Liver (tissue), 9 donors: Measurements from ENCODE around the gene CREBL2. TPM values are rescaled to one million over a fixed set of nuclear protein-coding genes. Genes with fewer than 3 reads are reported as not detected.

Source experiments
- DNase-seq: peaks from one replicate; pipeline ENCODE4 v3.0.0-alpha.2; 2017; ENCODE audit warnings: low spot score
- H3K27ac ChIP-seq, 2 donors: one replicate each; pipeline ENCODE4 v1.7.0; 2013; ENCODE audit warnings: inconsistent platforms in 2 of 2, low read length in 2 of 2, control low read depth in 1 of 2, low read depth in 1 of 2, mild to moderate bottlenecking in 1 of 2
- H3K27me3 ChIP-seq, 4 donors: one replicate each; pipeline versions ENCODE4 v1.6.1 to v1.7.0; 2013; ENCODE audit warnings: low read length in 3 of 4, inconsistent platforms in 1 of 4, mild to moderate bottlenecking in 1 of 4, moderate library complexity in 1 of 4; ENCODE audit not compliant: control insufficient read depth in 4 of 4, insufficient read depth in 4 of 4
- H3K36me3 ChIP-seq, 4 donors: one replicate each; pipeline versions ENCODE4 v1.6.1 to v1.7.0; 2013; ENCODE audit warnings: low read length in 3 of 4, mild to moderate bottlenecking in 3 of 4, low read depth in 1 of 4, moderate library complexity in 1 of 4; ENCODE audit not compliant: control insufficient read depth in 4 of 4, insufficient read depth in 3 of 4
- H3K4me1 ChIP-seq, 4 donors: one replicate each; pipeline versions ENCODE4 v1.6.1 to v1.7.0; 2013; ENCODE audit warnings: low read length in 3 of 4, mild to moderate bottlenecking in 3 of 4, moderate library complexity in 1 of 4; ENCODE audit not compliant: control insufficient read depth in 4 of 4, insufficient read depth in 4 of 4
- H3K4me3 ChIP-seq, 3 donors: one replicate each; pipeline versions ENCODE4 v1.6.1 to v1.7.0; 2013; ENCODE audit warnings: low read length in 3 of 3, control low read depth in 1 of 3, low read depth in 1 of 3, mild to moderate bottlenecking in 1 of 3
- H3K9ac ChIP-seq, 2 donors: one replicate each; pipeline ENCODE4 v1.7.0; 2013; ENCODE audit warnings: low read length in 2 of 2, mild to moderate bottlenecking in 2 of 2, moderate library complexity in 2 of 2, control low read depth in 1 of 2, low read depth in 1 of 2
- H3K9me3 ChIP-seq, 4 donors: one replicate each; pipeline versions ENCODE4 v1.6.1 to v1.7.0; 2013; ENCODE audit warnings: low read length in 3 of 4; ENCODE audit not compliant: control insufficient read depth in 4 of 4
- ATF3 ChIP-seq: IDR thresholded peaks from 2 replicates; pipeline ENCODE4 v1.6.1; 2016; ENCODE audit warnings: antibody characterized with exemption
- EGR1 ChIP-seq, 2 donors: IDR thresholded peaks; 2 replicates each; pipeline ENCODE4 v1.6.1; 2016 to 2018; ENCODE audit warnings: antibody characterized with exemption in 2 of 2, low read depth in 2 of 2
- JUND ChIP-seq, 2 donors: IDR thresholded peaks; 2 replicates each; pipeline ENCODE4 v1.6.1; 2016; ENCODE audit warnings: antibody characterized with exemption in 2 of 2
- MAX ChIP-seq: IDR thresholded peaks from 2 replicates; pipeline ENCODE4 v1.6.1; 2016; ENCODE audit warnings: antibody characterized with exemption
- NR2F2 ChIP-seq: IDR thresholded peaks from 2 replicates; pipeline ENCODE4 v1.6.1; 2016; ENCODE audit warnings: antibody characterized with exemption
- RAD21 ChIP-seq, 2 donors: IDR thresholded peaks; 2 replicates each; pipeline ENCODE4 v1.6.1; 2016; ENCODE audit warnings: antibody characterized with exemption in 2 of 2, mild to moderate bottlenecking in 2 of 2
- RXRA ChIP-seq, 2 donors: IDR thresholded peaks; 2 replicates each; pipeline ENCODE4 v1.6.1; 2017 to 2018; ENCODE audit warnings: antibody characterized with exemption in 2 of 2, mild to moderate bottlenecking in 1 of 2
- YY1 ChIP-seq: IDR thresholded peaks from 2 replicates; pipeline ENCODE4 v1.6.1; 2016; ENCODE audit warnings: antibody characterized with exemption, mild to moderate bottlenecking
- WGBS: extraction: QIAGEN DNeasy Blood & Tissue Kit; methylation state at CpG from one replicate; pipeline ENCODE4 v1.1.7; 2013; 5-methylcytosine and 5-hydroxymethylcytosine counted together
- polyA plus RNA-seq, 2 donors: library from polyadenylated mRNA; stranded (reverse) in 1 of 2; unstranded in 1 of 2; fragments of 200-250 nt in 1 of 2; fragments of >200 nt in 1 of 2; fragmentation: Nextera tagmentation in 1 of 2; extraction: Ambion mirVana in 1 of 2; gene quantifications; one replicate each; pipeline versions ENCODE4 v1.2.1 to v1.2.3, GENCODE V29; 2013 to 2015
- total RNA-seq, 2 donors: library from RNA; depleted of rRNA; stranded (reverse); fragments of >200 nt; gene quantifications; one replicate each; pipeline ENCODE4 v1.2.3, GENCODE V29; 2014
- donor health status: healthy.
- donor health status: healthy.
- donor health status: healthy.
- donor health status: healthy.
- donor health status: healthy.

CREBL2 gene
- total and polyA plus RNA-seq, 4 donors, result 14.6 to 27.4 (median 19.0) TPM

GRCh38 chr12:12600659-12601058 is 11.0 kb upstream of the CREBL2 start:
- no peaks in the 10 kb centered on the region for H3K4me1 ChIP-seq
- H3K27me3 ChIP-seq, result no peaks in the 10 kb centered on the region
- no peak for DNase-seq
- no peaks in the 10 kb centered on the region for H3K9me3 ChIP-seq
- no peak overlapping the region for H3K27ac ChIP-seq
- TF ChIP-seq ATF3 (no peak), YY1 (peak; percentile 48), NR2F2 (no peak), RXRA (IDR thresholded peaks at IDR 0.05) (peak in 1 of 2 donors; percentile 16)
- H3K4me3 ChIP-seq, result no peak overlapping the region
- WGBS, result 65% methylated on average over 8 of the region's 8 CpGs
- H3K36me3 ChIP-seq, result no peaks in the 10 kb centered on the region
- no peak overlapping the region for H3K9ac ChIP-seq

DNA sequence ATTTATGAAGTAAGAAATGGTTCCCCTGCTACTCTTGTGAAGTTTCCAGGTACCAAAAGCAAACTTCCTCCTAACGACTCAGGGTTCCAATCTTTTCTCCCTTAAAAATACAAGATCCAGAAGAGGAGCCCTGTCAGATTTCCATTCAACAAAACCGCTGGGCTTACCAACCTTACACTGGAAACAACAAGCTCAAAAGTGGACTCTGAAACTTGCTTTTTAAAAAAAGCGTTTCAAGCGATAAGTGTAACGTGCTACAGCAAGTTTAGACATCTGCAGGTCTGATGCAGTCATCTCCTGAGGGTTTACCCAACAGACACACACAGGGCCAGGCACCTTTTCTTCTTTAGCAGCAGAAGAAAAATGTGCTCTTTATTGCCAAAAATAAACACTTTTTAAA is 6.9 kb upstream of the CREBL2 start:
- no peaks in the 10 kb centered on the region for H3K9me3 ChIP-seq
- no peak for TF ChIP-seq MAX
- TF ChIP-seq RAD21 (IDR thresholded peaks at IDR 0.05), result no peak
- no peak for TF ChIP-seq EGR1 (IDR thresholded peaks at IDR 0.05; ENCODE audit: low read depth in 2 of 2)
- no peaks in the 10 kb centered on the region for H3K27me3 ChIP-seq
- H3K36me3 ChIP-seq, result no peaks in the 10 kb centered on the region
- no peak overlapping the region for H3K4me3 ChIP-seq
- H3K4me1 ChIP-seq, result no peaks in the 10 kb centered on the region
- WGBS, result 84% methylated on average over 5 of the region's 5 CpGs
- no peak for DNase-seq
- H3K27ac ChIP-seq, result no peak overlapping the region
- no peak overlapping the region for H3K9ac ChIP-seq

DNA sequence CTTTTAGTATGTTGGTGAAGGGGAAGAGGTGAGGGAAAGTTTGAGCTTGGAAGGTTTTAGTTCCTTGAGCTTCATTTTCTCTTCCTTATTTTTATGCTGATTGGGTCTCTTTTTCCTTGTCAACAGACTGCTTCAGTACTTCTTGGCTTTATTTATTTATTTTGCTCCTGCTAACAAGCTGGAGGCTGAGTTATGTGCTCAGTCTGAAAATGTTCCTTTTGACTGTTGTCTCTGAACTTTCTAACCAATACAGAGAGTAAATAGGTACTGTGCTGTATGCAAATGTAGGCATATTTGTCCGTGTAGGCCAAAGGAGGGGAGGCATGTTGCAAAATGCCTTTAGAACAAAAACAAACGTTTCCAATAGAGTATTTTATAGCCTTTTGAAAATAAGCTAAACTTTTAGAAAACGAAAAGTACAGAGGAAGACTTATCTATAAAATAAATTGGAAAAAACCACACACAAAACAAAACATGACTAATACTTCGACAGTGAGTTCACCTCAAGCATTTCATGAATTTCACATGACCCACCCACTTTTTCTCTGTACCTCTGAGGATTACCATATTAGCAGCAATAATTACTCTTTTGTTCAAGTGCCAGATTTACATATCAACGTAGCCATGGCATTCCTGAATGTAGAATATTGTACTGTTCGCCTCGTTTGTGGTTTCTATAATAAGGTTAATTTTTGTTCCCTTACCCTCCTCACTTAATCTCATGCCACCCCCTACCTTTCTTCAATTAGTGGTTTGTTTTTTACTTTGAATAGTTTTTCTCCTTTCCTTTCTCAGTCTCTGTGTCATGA is 4.7 kb upstream of the CREBL2 start:
- H3K9me3 ChIP-seq, result no peaks in the 10 kb centered on the region
- no peak overlapping the region for H3K27ac ChIP-seq
- TF ChIP-seq MAX, result no peak
- peaks cover 0 to 4% (median 0%) of the 10 kb centered on the region in 4 donors for H3K4me1 ChIP-seq
- 74% methylated on average over 7 of the region's 7 CpGs for WGBS
- H3K27me3 ChIP-seq, result no peaks in the 10 kb centered on the region
- H3K4me3 ChIP-seq, result no peak overlapping the region
- H3K9ac ChIP-seq, result no peak overlapping the region
- no peak for DNase-seq
- H3K36me3 ChIP-seq, result no peaks in the 10 kb centered on the region

DNA sequence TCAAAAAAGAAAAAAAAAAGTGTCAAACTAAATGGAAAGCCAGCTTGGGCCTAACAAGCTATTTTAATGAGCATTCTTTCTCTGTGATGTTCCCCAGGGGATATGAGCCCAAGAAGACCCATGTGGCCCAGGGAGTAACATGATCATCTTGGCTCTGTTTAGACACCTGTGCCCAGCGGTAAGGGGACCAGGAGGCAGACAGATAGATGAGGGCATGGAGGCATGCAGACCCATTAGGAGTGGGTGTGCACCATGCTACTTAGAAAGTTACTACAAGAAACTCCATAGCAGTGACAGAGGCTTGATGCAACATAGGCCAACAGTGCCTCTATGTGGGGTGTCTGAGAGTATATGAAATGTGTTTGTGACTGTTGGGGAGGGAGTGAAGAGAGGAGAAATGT is 3.1 kb upstream of the CREBL2 start:
- Histone ChIP-seq H3K36me3 (no peaks in the 10 kb centered on the region), H3K4me3 (no peak overlapping the region), H3K9me3 (no peaks in the 10 kb centered on the region), H3K27ac (no peak overlapping the region), H3K27me3 (no peaks in the 10 kb centered on the region), H3K4me1 (peaks cover 2 to 17% (median 10%) of the 10 kb centered on the region in 4 donors), H3K9ac (no peak overlapping the region)
- TF ChIP-seq MAX (no peak), JUND (IDR thresholded peaks at IDR 0.05) (no peak), RAD21 (IDR thresholded peaks at IDR 0.05) (peak; percentile 56 to 57)
- no peak for DNase-seq
- 94% methylated on average over 1 of the region's 1 CpG for WGBS
